OCI-LY3 (cell line): ENCODE measurements around the gene MLNR.

Source experiments
- H2AFZ ChIP-seq: fragments of 200-600, 300-600 bp; shearing (Covaris generic); 2 replicates; pipeline ENCODE4 v1.6.0; 2014; ENCODE audit warnings: antibody characterized with exemption, low read depth, low read length
- H3K27ac ChIP-seq: fragments of 200-600, 300-600 bp; sonication (generic); 2 replicates; pipeline ENCODE4 v1.5.1; 2014; ENCODE audit warnings: mild to moderate bottlenecking, low read length, moderate library complexity, mixed read lengths
- H3K27me3 ChIP-seq: fragments of 200-600, 300-600 bp; sonication (generic); 2 replicates; pipeline ENCODE4 v1.6.1; 2014; ENCODE audit warnings: low read depth, low read length, mixed read lengths
- H3K36me3 ChIP-seq: fragments of 200-600, 300-600 bp; sonication (generic); replicated peaks from 2 replicates; pipeline ENCODE3; 2014; ENCODE audit warnings: low read depth, low read length, mixed read lengths
- H3K4me1 ChIP-seq: fragments of 300-600, 200-600 bp; sonication (generic); 2 replicates; pipeline ENCODE4 v1.6.1; 2014; ENCODE audit warnings: low read length, mixed read lengths
- H3K4me2 ChIP-seq: fragments of 200-600, 300-600 bp; sonication (generic); 2 replicates; pipeline ENCODE4 v1.6.1; 2014; ENCODE audit warnings: low read length, mixed read lengths
- H3K4me3 ChIP-seq: fragments of 300-600, 200-600 bp; sonication (generic); 2 replicates; pipeline ENCODE4 v1.5.1; 2014; ENCODE audit warnings: antibody characterized with exemption, mild to moderate bottlenecking, low read length, moderate library complexity
- H3K79me2 ChIP-seq: fragments of 300-600, 200-600 bp; shearing (Covaris generic); 2 replicates; pipeline ENCODE4 v1.6.1; 2014; ENCODE audit warnings: mild to moderate bottlenecking, low read length, mixed read lengths
- H3K9ac ChIP-seq: fragments of 300-600, 200-600 bp; shearing (Covaris generic); 2 replicates; pipeline ENCODE4 v1.6.0; 2014; ENCODE audit warnings: mild to moderate bottlenecking, low read length, moderate library complexity
- H3K9me3 ChIP-seq: fragments of 200-600, 300-600 bp; shearing (Covaris generic); 2 replicates; pipeline ENCODE4 v1.6.1; 2014; ENCODE audit warnings: low read length, mixed read lengths; ENCODE audit not compliant: insufficient read depth
- H4K20me1 ChIP-seq: fragments of 200-600, 300-600 bp; sonication (generic); 2 replicates; pipeline ENCODE4 v1.6.1; 2016; ENCODE audit warnings: low read length, mixed read lengths; ENCODE audit not compliant: insufficient read depth
- CTCF ChIP-seq: fragments of 200-600, 300-600 bp; sonication (generic); IDR thresholded peaks from 2 replicates; pipeline ENCODE4 v1.5.1; 2014; ENCODE audit warnings: antibody characterized with exemption, low read length, low read depth
- EZH2phosphoT487 ChIP-seq: fragments of 200-600 bp; shearing (Covaris generic); IDR thresholded peaks from 2 replicates; pipeline ENCODE4 v1.6.1; 2018; ENCODE audit warnings: antibody characterized with exemption, mixed run types, low read depth

The MLNR gene

GRCh38 chr13:49213997-49214916, 5.9 kb upstream of the MLNR start:
- H3K36me3 ChIP-seq = peaks cover 9% of the 10 kb centered on the region
- H3K27ac ChIP-seq = no peak overlapping the region
- no peaks in the 10 kb centered on the region for H3K27me3 ChIP-seq
- TF ChIP-seq EZH2phosphoT487 (no peak), CTCF (no peak)
- H3K4me1 ChIP-seq = peaks cover 10% of the 10 kb centered on the region
- H3K9me3 ChIP-seq = no peaks in the 10 kb centered on the region
- no peak overlapping the region for H3K9ac ChIP-seq
- peak overlapping the region; percentile 57 for H2AFZ ChIP-seq
- H3K4me2 ChIP-seq = no peak overlapping the region
- H4K20me1 ChIP-seq = no peaks in the 10 kb centered on the region
- H3K79me2 ChIP-seq = no peaks in the 10 kb centered on the region
- H3K4me3 ChIP-seq = no peak overlapping the region

- Histone ChIP-seq H3K4me3 (no peak overlapping the region), H3K4me1 (peaks cover 10% of the 10 kb centered on the region), H3K79me2 (no peaks in the 10 kb centered on the region), H3K27ac (no peak overlapping the region), H2AFZ (peak overlapping the region; percentile 57), H3K27me3 (no peaks in the 10 kb centered on the region), H3K9me3 (no peaks in the 10 kb centered on the region), H3K9ac (no peak overlapping the region), H4K20me1 (no peaks in the 10 kb centered on the region), H3K4me2 (no peak overlapping the region), H3K36me3 (peaks cover 9% of the 10 kb centered on the region)
- peak; percentile 27; the same call in 1 of the 2 replicates for TF ChIP-seq CTCF
- TF ChIP-seq EZH2phosphoT487 = no peak
These were observed 5.2 kb upstream of the MLNR start for GRCh38 chr13:49214917-49215376.

GRCh38 chr13:49216334-49216733, 3.8 kb upstream of the MLNR start:
- Histone ChIP-seq H3K9ac (no peak overlapping the region), H2AFZ (no peak overlapping the region), H3K4me2 (no peak overlapping the region), H3K27me3 (no peaks in the 10 kb centered on the region), H3K36me3 (peaks cover 9% of the 10 kb centered on the region), H3K79me2 (no peaks in the 10 kb centered on the region), H3K27ac (no peak overlapping the region), H3K4me3 (no peak overlapping the region), H4K20me1 (no peaks in the 10 kb centered on the region), H3K9me3 (no peaks in the 10 kb centered on the region), H3K4me1 (peaks cover 10% of the 10 kb centered on the region)
- no peak for TF ChIP-seq EZH2phosphoT487
- no peak for TF ChIP-seq CTCF

GRCh38 chr13:49217962-49218492, 2.1 kb upstream of the MLNR start:
- no peak overlapping the region for H3K4me3 ChIP-seq
- H3K9me3 ChIP-seq = no peaks in the 10 kb centered on the region
- H3K36me3 ChIP-seq = no peaks in the 10 kb centered on the region
- no peak for TF ChIP-seq CTCF
- no peak for TF ChIP-seq EZH2phosphoT487
- no peak overlapping the region for H3K27ac ChIP-seq
- H3K27me3 ChIP-seq = peaks cover 5% of the 10 kb centered on the region; the same call in 1 of the 2 replicates
- no peak overlapping the region for H3K9ac ChIP-seq
- no peaks in the 10 kb centered on the region for H4K20me1 ChIP-seq
- peaks cover 10% of the 10 kb centered on the region for H3K4me1 ChIP-seq
- H3K4me2 ChIP-seq = no peak overlapping the region
- H3K79me2 ChIP-seq = no peaks in the 10 kb centered on the region
- H2AFZ ChIP-seq = no peak overlapping the region
